Body of pancreas (tissue), 4 donors: Measurements from ENCODE around the gene UGT1A8. TPM values are rescaled to one million over a fixed set of nuclear protein-coding genes. Genes with fewer than 3 reads are reported as not detected.

Experiments used
- ATAC-seq: fragments of 150-250 bp; one replicate; pipeline ENCODE4 v1.9.1; 2016
- DNase-seq, 4 donors: peaks; one replicate each; pipeline ENCODE4 v3.0.0-alpha.2; 2019
- H3K27ac ChIP-seq, 4 donors: fragments of 200-600 bp; sonication (generic); 1 replicate in 3 of 4; 2 replicates in 1 of 4; pipeline versions ENCODE4 v1.5.1 to v1.6.1; 2016 to 2019; ENCODE audit warnings: mild to moderate bottlenecking in 1 of 4, mixed read lengths in 1 of 4, moderate library complexity in 1 of 4
- H3K27me3 ChIP-seq, 2 donors: fragments of 200-600 bp; sonication (generic); one replicate each; pipeline ENCODE4 v1.6.0; 2016; ENCODE audit warnings: mild to moderate bottlenecking in 1 of 2
- H3K36me3 ChIP-seq, 2 donors: fragments of 200-600 bp; sonication (generic); replicated peaks in 1 of 2; 2 replicates each; pipeline ENCODE4 v1.5.1; 2016; ENCODE audit warnings: low read depth in 2 of 2; ENCODE audit not compliant: insufficient read depth in 1 of 2
- H3K4me1 ChIP-seq: fragments of 200-600 bp; sonication (generic); one replicate; pipeline ENCODE4 v1.6.0; 2016
- H3K4me3 ChIP-seq, 2 donors: fragments of 200-600 bp; sonication (generic); 1 replicate in 1 of 2; 2 replicates in 1 of 2; pipeline ENCODE4 v1.5.1; 2016 to 2019
- H3K9me3 ChIP-seq, 3 donors: fragments of 200-600 bp; sonication (generic); 1 replicate in 2 of 3; 2 replicates in 1 of 3; pipeline ENCODE4 v1.5.1; 2016
- POLR2A ChIP-seq, 3 donors: fragments of 450-650 bp; IDR thresholded peaks; one replicate each; pipeline ENCODE4 v1.6.1; 2016; ENCODE audit warnings: antibody characterized with exemption in 3 of 3, mild to moderate bottlenecking in 2 of 3
- WGBS, 2 donors: methylation state at CpG; one replicate each; pipeline ENCODE4 v1.1.5; 2017; 5-methylcytosine and 5-hydroxymethylcytosine counted together
- intact Hi-C: fragments of 100-400 bp; cut with DNase I; formaldehyde crosslinking; loops from one replicate; pipeline ENCODE4 v1.15.1; 2023
- total RNA-seq, 2 donors: library from RNA; depleted of rRNA; stranded (reverse); fragments of >200 nt; gene quantifications; one replicate each; pipeline ENCODE4 v1.1.0, GENCODE V29; 2016
- TF ChIP-seq, protein P1 (sequence below), 7 experiments: fragments of 450-650 bp in 4 of 7; fragments of 200-600 bp in 3 of 7; sonication (generic) in 3 of 7; IDR thresholded peaks; one replicate each; pipeline ENCODE4 v1.5.1; 2016 to 2019; ENCODE audit warnings: antibody characterized with exemption in 7 of 7

Gene UGT1A8
- total RNA-seq, 2 donors from 2014 or later = not detected

DNA sequence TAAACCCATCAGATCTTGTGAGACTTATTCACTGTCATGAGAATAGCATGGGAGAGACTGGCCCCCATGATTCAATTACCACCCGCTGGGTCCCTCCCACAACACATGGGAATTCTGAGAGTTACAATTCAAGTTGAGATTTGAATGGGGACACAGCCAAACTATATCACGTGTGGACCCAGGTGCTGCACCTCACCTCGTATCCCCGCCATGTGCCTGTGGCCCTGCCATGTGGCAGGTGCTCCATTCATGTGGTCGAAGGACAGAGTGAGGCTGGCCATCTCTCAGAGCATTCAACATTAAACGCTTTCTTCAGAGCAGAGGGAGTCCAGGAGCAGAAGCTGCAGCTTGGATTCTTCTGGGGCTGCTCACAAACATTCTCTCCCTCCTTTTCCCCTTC is 193.0 kb downstream of the UGT1A8 start:
- TF ChIP-seq, protein P1, sequence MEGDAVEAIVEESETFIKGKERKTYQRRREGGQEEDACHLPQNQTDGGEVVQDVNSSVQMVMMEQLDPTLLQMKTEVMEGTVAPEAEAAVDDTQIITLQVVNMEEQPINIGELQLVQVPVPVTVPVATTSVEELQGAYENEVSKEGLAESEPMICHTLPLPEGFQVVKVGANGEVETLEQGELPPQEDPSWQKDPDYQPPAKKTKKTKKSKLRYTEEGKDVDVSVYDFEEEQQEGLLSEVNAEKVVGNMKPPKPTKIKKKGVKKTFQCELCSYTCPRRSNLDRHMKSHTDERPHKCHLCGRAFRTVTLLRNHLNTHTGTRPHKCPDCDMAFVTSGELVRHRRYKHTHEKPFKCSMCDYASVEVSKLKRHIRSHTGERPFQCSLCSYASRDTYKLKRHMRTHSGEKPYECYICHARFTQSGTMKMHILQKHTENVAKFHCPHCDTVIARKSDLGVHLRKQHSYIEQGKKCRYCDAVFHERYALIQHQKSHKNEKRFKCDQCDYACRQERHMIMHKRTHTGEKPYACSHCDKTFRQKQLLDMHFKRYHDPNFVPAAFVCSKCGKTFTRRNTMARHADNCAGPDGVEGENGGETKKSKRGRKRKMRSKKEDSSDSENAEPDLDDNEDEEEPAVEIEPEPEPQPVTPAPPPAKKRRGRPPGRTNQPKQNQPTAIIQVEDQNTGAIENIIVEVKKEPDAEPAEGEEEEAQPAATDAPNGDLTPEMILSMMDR (IDR thresholded peaks at IDR 0.05) = no peak
- TF ChIP-seq POLR2A (IDR thresholded peaks at IDR 0.05) = no peak
- H3K36me3 ChIP-seq = no peaks in the 10 kb centered on the region
- no peak overlapping the region for H3K27ac ChIP-seq
- no peaks in the 10 kb centered on the region for H3K27me3 ChIP-seq
- intact Hi-C loops = no loop called here
- H3K4me1 ChIP-seq = no peaks in the 10 kb centered on the region
- no peaks in the 10 kb centered on the region for H3K9me3 ChIP-seq
- no peak overlapping the region for H3K4me3 ChIP-seq
- 76 to 79% methylated on average over 6 of the region's 6 CpGs for WGBS, 2 donors
- no peak for ATAC-seq
- DNase-seq = no peak

DNA sequence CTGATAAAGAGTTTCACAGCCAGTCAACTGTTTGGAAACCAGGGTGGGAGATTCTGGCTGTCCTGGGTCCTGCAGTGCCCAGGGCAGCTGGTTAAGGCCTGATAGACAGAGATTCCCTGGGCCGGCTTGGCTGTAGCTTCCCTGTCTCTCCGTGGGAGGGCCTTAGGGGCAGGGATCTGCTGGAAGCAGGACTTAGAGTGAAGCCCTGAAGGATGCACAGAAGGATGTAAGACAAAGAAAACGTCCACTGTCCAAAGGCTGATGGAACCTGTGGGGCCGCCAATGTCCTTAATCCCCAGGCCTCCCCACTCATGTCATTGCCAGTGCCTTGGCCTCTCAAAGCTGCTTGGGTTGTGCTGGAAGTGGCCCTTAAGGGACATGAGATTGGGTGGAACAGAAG is 193.7 kb downstream of the UGT1A8 start:
- H3K4me3 ChIP-seq = no peak overlapping the region
- DNase-seq = peak in 1 of 4 donors; percentile 3
- H3K4me1 ChIP-seq = no peaks in the 10 kb centered on the region
- no peak for ATAC-seq
- no peaks in the 10 kb centered on the region for H3K36me3 ChIP-seq
- H3K9me3 ChIP-seq = no peaks in the 10 kb centered on the region
- TF ChIP-seq POLR2A (IDR thresholded peaks at IDR 0.05) = no peak
- TF ChIP-seq, protein P1 (IDR thresholded peaks at IDR 0.05) = no peak
- no peak overlapping the region for H3K27ac ChIP-seq
- H3K27me3 ChIP-seq = no peaks in the 10 kb centered on the region
- intact Hi-C loops = no loop called here
- WGBS, 2 donors = 67 to 80% methylated on average over 4 of the region's 4 CpGs

DNA sequence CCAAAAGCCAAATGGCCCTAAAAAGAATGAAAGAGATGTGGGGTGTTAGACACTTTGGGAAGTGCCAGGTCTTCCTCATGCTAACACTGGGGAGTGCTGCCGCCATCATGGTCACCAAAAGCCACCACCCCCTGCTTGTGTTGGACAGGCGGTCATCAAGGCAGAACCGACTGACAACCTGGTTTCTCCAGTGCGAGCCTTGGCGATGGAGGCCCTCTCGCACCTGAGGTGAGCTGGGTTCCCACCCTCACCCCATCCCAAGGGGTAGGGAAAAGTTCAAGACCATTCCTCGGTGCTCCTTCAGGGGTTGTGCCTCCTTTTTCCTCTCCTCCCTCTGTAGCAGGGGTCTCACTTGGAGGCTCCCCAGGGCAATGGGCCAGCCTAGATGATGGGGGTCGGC is 194.3 kb downstream of the UGT1A8 start:
- no peaks in the 10 kb centered on the region for H3K9me3 ChIP-seq
- TF ChIP-seq, protein P1 (IDR thresholded peaks at IDR 0.05) = no peak
- no peak for TF ChIP-seq POLR2A (IDR thresholded peaks at IDR 0.05)
- intact Hi-C loops = no loop called here
- no peaks in the 10 kb centered on the region for H3K36me3 ChIP-seq
- no peak overlapping the region for H3K4me3 ChIP-seq
- DNase-seq (peak in 1 of 4 donors; percentile 4), ATAC-seq (no peak)
- no peaks in the 10 kb centered on the region for H3K4me1 ChIP-seq
- H3K27me3 ChIP-seq = no peaks in the 10 kb centered on the region
- 72 to 81% methylated on average over 8 of the region's 8 CpGs for WGBS, 2 donors
- no peak overlapping the region for H3K27ac ChIP-seq

GRCh38 chr2:233813236-233814055 is 196.0 kb downstream of the UGT1A8 start:
- WGBS, 2 donors = 64 to 73% methylated on average over 2 to 3 of the region's 3 CpGs
- Histone ChIP-seq H3K9me3 (no peaks in the 10 kb centered on the region), H3K36me3 (no peaks in the 10 kb centered on the region), H3K27ac (no peak overlapping the region), H3K4me1 (no peaks in the 10 kb centered on the region), H3K4me3 (no peak overlapping the region), H3K27me3 (no peaks in the 10 kb centered on the region)
- TF ChIP-seq, protein P1 (IDR thresholded peaks at IDR 0.05) = no peak
- no peak for TF ChIP-seq POLR2A (IDR thresholded peaks at IDR 0.05)
- DNase-seq = peak in 1 of 4 donors; percentile 1
- no peak for ATAC-seq
- intact Hi-C loops = no loop called here
